Right lobe of liver (tissue), 4 donors: ENCODE results near the gene GBE1.

Source experiments
- CTCF ChIP-seq, 4 donors: fragments of 200-600 bp in 3 of 4; fragments of 450-650 bp in 1 of 4; IDR thresholded peaks; one replicate each; pipeline versions ENCODE4 v1.5.1 to v1.8.0; 2016 to 2022; ENCODE audit warnings: antibody characterized with exemption in 4 of 4, mild to moderate bottlenecking in 2 of 4
- POLR2A ChIP-seq: fragments of 450-650 bp; IDR thresholded peaks from one replicate; pipeline ENCODE4 v1.6.1; 2017; ENCODE audit warnings: antibody characterized with exemption, mild to moderate bottlenecking
- donor health status: DM: no; HTN: no; CAD: no.
- donor health status: DM: no; HTN: no; CAD: no.
- donor health status: DM: no; HTN: yes; CAD: no.

- TF ChIP-seq POLR2A = no peak
- no peak for TF ChIP-seq CTCF (IDR thresholded peaks at IDR 0.05)
Measured at GRCh38 chr3:81612768-81613167, 148.7 kb downstream of the GBE1 start.
